Right atrium auricular region (tissue), 2 donors: Measurements from ENCODE around the gene PTTG2. TPM values are rescaled to one million over a fixed set of nuclear protein-coding genes. Genes with fewer than 3 reads are reported as not detected.

Experiments used
- DNase-seq: peaks from one replicate; pipeline ENCODE4 v3.0.0-alpha.2; 2019; ENCODE audit warnings: low spot score
- H3K27ac ChIP-seq, 2 donors: fragments of 200-600 bp; sonication (generic); 1 replicate in 1 of 2; 2 replicates in 1 of 2; pipeline ENCODE4 v1.5.1; 2016 to 2019
- H3K27me3 ChIP-seq, 2 donors: fragments of 200-600 bp; sonication (generic); one replicate each; pipeline versions ENCODE4 v1.5.1 to v1.6.0; 2017 to 2019
- H3K36me3 ChIP-seq: fragments of 200-600 bp; sonication (generic); one replicate; pipeline ENCODE4 v1.5.1; 2016
- H3K4me1 ChIP-seq, 2 donors: fragments of 200-600 bp; sonication (generic); one replicate each; pipeline versions ENCODE4 v1.5.1 to v1.6.0; 2017 to 2019
- H3K4me3 ChIP-seq, 2 donors: fragments of 200-600 bp; sonication (generic); 1 replicate in 1 of 2; 2 replicates in 1 of 2; pipeline ENCODE4 v1.5.1; 2017 to 2019; ENCODE audit warnings: mild to moderate bottlenecking in 1 of 2, moderate library complexity in 1 of 2
- H3K9me3 ChIP-seq, 2 donors: fragments of 200-600 bp; sonication (generic); one replicate each; pipeline ENCODE4 v1.5.1; 2019
- CTCF ChIP-seq, 2 donors: fragments of 200-600 bp; sonication (generic); IDR thresholded peaks; one replicate each; pipeline ENCODE4 v1.5.1; 2019; ENCODE audit warnings: antibody characterized with exemption in 2 of 2
- total RNA-seq, 2 donors: library from RNA; depleted of rRNA; stranded (reverse); fragments of >200 nt; gene quantifications; one replicate each; pipeline ENCODE4 v1.1.0, GENCODE V29; 2016

The PTTG2 gene
- total RNA-seq, 2 donors from 2014 or later = 3.6 TPM; not detected in 1

DNA sequence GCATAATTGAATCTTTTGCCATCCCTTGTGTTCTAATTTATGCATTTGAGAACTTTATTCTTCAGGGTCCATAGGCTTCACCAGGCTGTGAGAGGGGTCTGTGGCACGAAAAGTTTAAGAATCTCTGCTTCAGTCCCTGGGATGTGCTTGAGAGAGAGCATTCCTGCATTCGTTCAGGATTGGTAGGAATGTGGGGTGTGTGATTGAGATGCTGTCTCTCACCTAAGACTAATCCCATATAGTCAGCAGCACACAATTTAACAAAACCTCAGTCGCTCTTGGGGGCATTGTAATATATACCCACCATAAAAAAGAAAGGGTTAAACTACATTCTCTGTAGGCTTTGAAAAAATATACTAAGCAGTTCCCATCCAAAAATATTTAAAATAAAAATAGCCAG lies 41.7 kb downstream of the PTTG2 start:
- Histone ChIP-seq H3K36me3 (no peaks in the 10 kb centered on the region), H3K9me3 (no peaks in the 10 kb centered on the region), H3K27ac (no peak overlapping the region), H3K4me3 (no peak overlapping the region), H3K4me1 (peaks cover 0 to 45% of the 10 kb centered on the region in 2 donors), H3K27me3 (no peaks in the 10 kb centered on the region)
- no peak for TF ChIP-seq CTCF (IDR thresholded peaks at IDR 0.05)
- DNase-seq = no peak

DNA sequence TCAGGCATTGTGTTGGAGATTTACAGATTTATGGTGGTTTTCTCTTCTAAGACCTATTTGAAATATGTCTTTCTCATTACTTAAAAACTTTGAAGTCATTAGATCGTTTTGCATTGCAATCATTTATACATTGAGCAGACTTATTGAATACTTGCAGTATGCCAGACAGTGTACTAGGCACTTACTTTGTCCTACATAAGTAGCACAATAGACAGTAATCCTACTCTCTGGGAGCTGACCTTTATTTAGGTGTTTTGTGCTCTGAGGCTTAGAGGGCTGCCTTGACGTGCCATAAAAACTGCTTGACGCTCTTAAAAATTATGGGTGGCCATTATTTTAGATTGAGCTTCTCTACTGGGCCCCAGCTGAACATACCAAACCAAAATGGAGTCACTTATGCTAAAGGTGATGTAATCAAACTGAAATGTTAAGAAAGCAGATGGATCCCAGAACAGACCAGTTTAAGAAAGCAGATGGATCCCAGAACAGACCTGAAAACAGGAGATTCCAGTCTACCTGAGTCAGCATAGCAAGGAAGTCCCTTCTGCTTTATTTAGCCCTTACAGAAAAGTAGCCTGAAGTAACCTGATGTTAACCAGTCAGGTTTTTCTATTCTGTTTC lies 42.4 kb downstream of the PTTG2 start:
- DNase-seq = no peak
- peaks cover 0 to 47% of the 10 kb centered on the region in 2 donors for H3K4me1 ChIP-seq
- H3K27me3 ChIP-seq = no peaks in the 10 kb centered on the region
- no peaks in the 10 kb centered on the region for H3K36me3 ChIP-seq
- no peak overlapping the region for H3K4me3 ChIP-seq
- no peaks in the 10 kb centered on the region for H3K9me3 ChIP-seq
- no peak overlapping the region for H3K27ac ChIP-seq
- TF ChIP-seq CTCF (IDR thresholded peaks at IDR 0.05) = no peak

- Histone ChIP-seq H3K27me3 (no peaks in the 10 kb centered on the region), H3K9me3 (no peaks in the 10 kb centered on the region), H3K4me1 (peaks cover 0 to 52% of the 10 kb centered on the region in 2 donors), H3K4me3 (no peak overlapping the region), H3K27ac (no peak overlapping the region), H3K36me3 (no peaks in the 10 kb centered on the region)
- DNase-seq = no peak
- no peak for TF ChIP-seq CTCF (IDR thresholded peaks at IDR 0.05)
Measured at GRCh38 chr4:38003102-38003501, 42.9 kb downstream of the PTTG2 start.

DNA sequence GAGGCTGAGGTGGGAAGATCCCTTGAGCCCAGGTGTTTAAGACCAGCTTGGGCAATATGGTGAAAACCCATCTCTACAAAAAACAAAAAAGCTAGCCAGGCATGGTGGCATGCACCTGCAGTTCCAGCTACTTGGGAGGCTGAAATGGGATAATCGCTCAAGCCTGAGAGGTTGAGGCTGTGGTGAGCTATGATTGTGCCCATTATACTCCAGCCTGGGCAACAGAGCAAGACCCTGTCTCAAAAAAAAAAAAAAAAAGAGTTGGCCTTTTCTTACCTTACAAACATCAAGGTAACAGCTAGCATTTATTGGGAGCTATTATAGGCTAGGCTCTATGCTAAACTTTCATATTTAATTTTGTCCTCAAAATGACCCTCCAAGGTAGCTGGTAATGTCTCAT lies 43.4 kb downstream of the PTTG2 start:
- peaks cover 0 to 57% of the 10 kb centered on the region in 2 donors for H3K4me1 ChIP-seq
- no peak overlapping the region for H3K4me3 ChIP-seq
- TF ChIP-seq CTCF (IDR thresholded peaks at IDR 0.05) = no peak
- no peak for DNase-seq
- no peaks in the 10 kb centered on the region for H3K9me3 ChIP-seq
- H3K27ac ChIP-seq = no peak overlapping the region
- H3K36me3 ChIP-seq = no peaks in the 10 kb centered on the region
- H3K27me3 ChIP-seq = no peaks in the 10 kb centered on the region

DNA sequence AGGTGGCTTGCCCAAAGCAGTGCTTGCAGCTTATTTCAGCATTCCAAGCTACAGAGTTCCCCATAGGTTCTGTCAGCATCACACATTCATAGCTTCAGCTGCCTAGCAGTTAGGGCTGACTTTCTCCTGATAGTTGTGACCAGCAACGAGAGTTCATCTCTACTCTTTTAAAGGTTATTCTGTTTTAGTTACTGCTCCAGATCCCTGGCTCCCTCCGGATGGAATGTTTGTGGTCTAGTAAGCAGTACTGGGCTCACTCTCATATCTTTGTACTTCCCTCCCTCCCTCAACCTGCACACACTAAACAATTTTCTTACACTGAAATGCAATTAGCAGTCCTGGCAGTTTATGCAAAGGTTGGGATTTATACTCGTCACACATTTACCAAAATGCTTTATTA lies 43.9 kb downstream of the PTTG2 start:
- H3K27ac ChIP-seq = no peak overlapping the region

More for the DNA sequence above, 43.9 kb downstream of the PTTG2 start:
- TF ChIP-seq CTCF (IDR thresholded peaks at IDR 0.05) = no peak
- DNase-seq = no peak
- Histone ChIP-seq H3K36me3 (no peaks in the 10 kb centered on the region), H3K9me3 (no peaks in the 10 kb centered on the region), H3K4me3 (no peak overlapping the region), H3K4me1 (peaks cover 0 to 61% of the 10 kb centered on the region in 2 donors), H3K27me3 (no peaks in the 10 kb centered on the region)
